Measurements from ENCODE around the gene CD101. TPM values are rescaled to one million over a fixed set of nuclear protein-coding genes. Genes with fewer than 3 reads are reported as not detected.

CD101 gene
- total RNA-seq, 1 donor from 2014 or later: 0.74 TPM

GRCh38 chr1:116987256-116987555 lies 14.4 kb upstream of the CD101 start:
- Histone ChIP-seq H3K36me3 (no peaks in the 10 kb centered on the region), H3K4me3 (no peak overlapping the region), H3K4me1 (peaks cover 48% of the 10 kb centered on the region), H3K9me3 (replicated peaks) (no peaks in the 10 kb centered on the region), H3K27me3 (ENCODE audit: low read depth) (no peaks in the 10 kb centered on the region), H3K27ac (replicated peaks) (no peak overlapping the region)
- no peak for DNase-seq
- intact Hi-C loops (cut with micrococcal nuclease): no loop called here
- no peak for TF ChIP-seq CTCF (IDR thresholded peaks at IDR 0.05; ENCODE audit: borderline replicate concordance)

GRCh38 chr1:116988248-116988647 lies 13.3 kb upstream of the CD101 start:
- Histone ChIP-seq H3K4me1 (peaks cover 38% of the 10 kb centered on the region), H3K36me3 (no peaks in the 10 kb centered on the region), H3K27ac (replicated peaks) (peak overlapping the region; percentile 77), H3K27me3 (ENCODE audit: low read depth) (no peaks in the 10 kb centered on the region), H3K9me3 (replicated peaks) (peaks cover under 1% of the 10 kb centered on the region), H3K4me3 (no peak overlapping the region)
- intact Hi-C loops (cut with micrococcal nuclease): no loop called here
- peak; percentile 38 for DNase-seq
- no peak for TF ChIP-seq CTCF (IDR thresholded peaks at IDR 0.05; ENCODE audit: borderline replicate concordance)

GRCh38 chr1:116988908-116989307 lies 12.7 kb upstream of the CD101 start:
- no peaks in the 10 kb centered on the region for H3K36me3 ChIP-seq
- no peak for DNase-seq
- H3K9me3 ChIP-seq (replicated peaks): peaks cover 3% of the 10 kb centered on the region
- H3K27ac ChIP-seq (replicated peaks): peak overlapping the region; percentile 77
- TF ChIP-seq CTCF (IDR thresholded peaks at IDR 0.05; ENCODE audit: borderline replicate concordance): no peak
- H3K27me3 ChIP-seq (ENCODE audit: low read depth): no peaks in the 10 kb centered on the region
- no peak overlapping the region for H3K4me3 ChIP-seq
- intact Hi-C loops (cut with micrococcal nuclease): no loop called here
- H3K4me1 ChIP-seq: peaks cover 31% of the 10 kb centered on the region

- no peaks in the 10 kb centered on the region for H3K36me3 ChIP-seq
- no peak overlapping the region for H3K4me3 ChIP-seq
- H3K4me1 ChIP-seq: peaks cover 22% of the 10 kb centered on the region
- no peak for DNase-seq
- intact Hi-C loops (cut with micrococcal nuclease): no loop called here
- H3K27ac ChIP-seq (replicated peaks): peak overlapping the region; percentile 77
- H3K27me3 ChIP-seq (ENCODE audit: low read depth): no peaks in the 10 kb centered on the region
- peaks cover 3% of the 10 kb centered on the region for H3K9me3 ChIP-seq (replicated peaks)
- TF ChIP-seq CTCF (IDR thresholded peaks at IDR 0.05; ENCODE audit: borderline replicate concordance): no peak
These were observed 11.7 kb upstream of the CD101 start for GRCh38 chr1:116989835-116990234.

- Histone ChIP-seq H3K9me3 (replicated peaks) (peaks cover 3% of the 10 kb centered on the region), H3K36me3 (no peaks in the 10 kb centered on the region), H3K27ac (replicated peaks) (peak overlapping the region; percentile 77), H3K27me3 (ENCODE audit: low read depth) (no peaks in the 10 kb centered on the region), H3K4me1 (peaks cover 21% of the 10 kb centered on the region), H3K4me3 (no peak overlapping the region)
- no peak for TF ChIP-seq CTCF (IDR thresholded peaks at IDR 0.05; ENCODE audit: borderline replicate concordance)
- DNase-seq: peak; percentile 89
- intact Hi-C loops (cut with micrococcal nuclease): no loop called here
These were observed 10.9 kb upstream of the CD101 start for GRCh38 chr1:116990612-116991151.

Measured in left ventricle myocardium inferior (tissue), 1 donor.